Measurements from ENCODE around the gene RPL35A.
"Not testable (repeated sequence)": the region's sequence is repeated elsewhere in the genome, so short reads cannot be mapped to it uniquely, and the experiment has no call there.

- TF ChIP-seq, protein P1, sequence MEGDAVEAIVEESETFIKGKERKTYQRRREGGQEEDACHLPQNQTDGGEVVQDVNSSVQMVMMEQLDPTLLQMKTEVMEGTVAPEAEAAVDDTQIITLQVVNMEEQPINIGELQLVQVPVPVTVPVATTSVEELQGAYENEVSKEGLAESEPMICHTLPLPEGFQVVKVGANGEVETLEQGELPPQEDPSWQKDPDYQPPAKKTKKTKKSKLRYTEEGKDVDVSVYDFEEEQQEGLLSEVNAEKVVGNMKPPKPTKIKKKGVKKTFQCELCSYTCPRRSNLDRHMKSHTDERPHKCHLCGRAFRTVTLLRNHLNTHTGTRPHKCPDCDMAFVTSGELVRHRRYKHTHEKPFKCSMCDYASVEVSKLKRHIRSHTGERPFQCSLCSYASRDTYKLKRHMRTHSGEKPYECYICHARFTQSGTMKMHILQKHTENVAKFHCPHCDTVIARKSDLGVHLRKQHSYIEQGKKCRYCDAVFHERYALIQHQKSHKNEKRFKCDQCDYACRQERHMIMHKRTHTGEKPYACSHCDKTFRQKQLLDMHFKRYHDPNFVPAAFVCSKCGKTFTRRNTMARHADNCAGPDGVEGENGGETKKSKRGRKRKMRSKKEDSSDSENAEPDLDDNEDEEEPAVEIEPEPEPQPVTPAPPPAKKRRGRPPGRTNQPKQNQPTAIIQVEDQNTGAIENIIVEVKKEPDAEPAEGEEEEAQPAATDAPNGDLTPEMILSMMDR (conservative IDR thresholded peaks at IDR 0.05): not testable (repeated sequence)
- not testable (repeated sequence) for TF ChIP-seq EZH2 (IDR thresholded peaks at IDR 0.05; ENCODE audit: low read depth)
Measured at GRCh38 chr3:197927578-197927977, 22.4 kb upstream of the RPL35A start.
